GM12892 (cell line): ENCODE results near the gene PYGM.

Experiments used
- DNase-seq: peaks from one replicate; pipeline ENCODE4 v3.0.0; 2011; ENCODE audit not compliant: insufficient read length
- FAIRE-seq: peaks from 2 replicates; lab custom pipeline; 2011; peaks lifted over from hg19 to GRCh38; lab: Jason Lieb, UNC
- POLR2A ChIP-seq: IDR thresholded peaks from 2 replicates; pipeline ENCODE4 v1.6.1; 2011; ENCODE audit warnings: low read depth, low read length, control low read depth
- POLR2AphosphoS5 ChIP-seq: IDR thresholded peaks from 2 replicates; pipeline ENCODE4 v1.6.1; 2011; ENCODE audit warnings: low read depth, low read length, control low read depth
- TAF1 ChIP-seq: IDR thresholded peaks from 2 replicates; pipeline ENCODE4 v1.6.1; 2011; ENCODE audit warnings: low read depth, mild to moderate bottlenecking, control low read depth, low read length, borderline replicate concordance

PYGM gene

DNA sequence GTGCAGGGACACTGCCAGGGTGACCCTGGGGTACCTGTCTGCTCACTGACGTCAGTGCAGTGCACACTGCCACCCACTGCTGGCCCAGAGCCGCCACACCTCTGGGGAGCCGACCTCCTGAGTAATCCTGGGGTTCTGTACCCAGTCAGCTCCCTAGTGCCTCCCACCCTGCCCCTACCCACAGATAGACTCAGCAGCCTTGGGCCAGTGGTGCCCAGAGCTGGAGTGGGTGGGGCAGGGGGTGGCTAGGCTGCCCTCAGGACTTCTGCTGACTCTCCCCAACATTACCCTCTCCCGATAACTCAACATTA, 42.6 kb downstream of the PYGM start:
- FAIRE-seq (no peak), DNase-seq (no peak)
- no peak for TF ChIP-seq POLR2A
- TF ChIP-seq POLR2AphosphoS5 = no peak
- TF ChIP-seq TAF1 = no peak

DNA sequence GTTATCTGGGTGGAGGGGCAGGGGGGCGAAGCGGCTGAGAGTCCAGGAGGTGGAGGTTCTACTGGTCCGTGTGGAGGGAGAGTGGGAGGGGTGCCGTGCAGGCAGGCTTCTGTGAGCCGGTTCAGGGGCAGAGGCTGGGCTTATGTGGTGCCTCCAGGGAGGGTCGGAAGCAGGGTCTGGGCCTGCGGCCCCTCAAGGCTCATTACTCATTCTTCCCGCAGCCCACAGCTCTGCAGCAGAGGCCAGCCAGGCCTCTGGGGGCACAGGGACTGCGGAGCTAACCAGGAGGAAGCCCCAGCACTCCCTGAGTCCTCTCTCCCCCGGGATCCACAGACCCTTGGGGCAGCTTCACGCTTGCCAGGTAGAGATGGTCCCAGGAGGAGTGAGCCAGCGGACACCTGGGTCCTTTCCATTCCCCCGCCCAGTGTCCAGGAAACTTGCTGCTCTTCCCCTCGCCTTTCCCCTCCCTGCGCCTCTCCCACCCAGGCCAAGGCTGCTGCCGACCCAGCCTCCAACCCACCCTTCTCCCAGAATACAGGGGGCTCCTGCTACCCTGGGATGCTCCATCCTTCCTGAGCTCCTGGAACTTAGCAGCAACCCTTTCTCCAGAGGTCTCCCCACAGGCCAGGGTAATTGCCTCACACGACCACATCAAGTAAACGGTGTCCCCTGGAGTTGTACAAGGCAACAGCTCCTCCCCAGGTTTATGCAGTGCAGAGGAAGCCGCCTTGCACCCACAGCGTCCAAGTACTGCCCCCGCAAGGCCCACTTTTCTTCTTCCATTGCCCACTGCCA, 43.1 kb downstream of the PYGM start:
- FAIRE-seq = no peak
- DNase-seq = no peak
- TF ChIP-seq POLR2AphosphoS5 (no peak), POLR2A (no peak)

DNA sequence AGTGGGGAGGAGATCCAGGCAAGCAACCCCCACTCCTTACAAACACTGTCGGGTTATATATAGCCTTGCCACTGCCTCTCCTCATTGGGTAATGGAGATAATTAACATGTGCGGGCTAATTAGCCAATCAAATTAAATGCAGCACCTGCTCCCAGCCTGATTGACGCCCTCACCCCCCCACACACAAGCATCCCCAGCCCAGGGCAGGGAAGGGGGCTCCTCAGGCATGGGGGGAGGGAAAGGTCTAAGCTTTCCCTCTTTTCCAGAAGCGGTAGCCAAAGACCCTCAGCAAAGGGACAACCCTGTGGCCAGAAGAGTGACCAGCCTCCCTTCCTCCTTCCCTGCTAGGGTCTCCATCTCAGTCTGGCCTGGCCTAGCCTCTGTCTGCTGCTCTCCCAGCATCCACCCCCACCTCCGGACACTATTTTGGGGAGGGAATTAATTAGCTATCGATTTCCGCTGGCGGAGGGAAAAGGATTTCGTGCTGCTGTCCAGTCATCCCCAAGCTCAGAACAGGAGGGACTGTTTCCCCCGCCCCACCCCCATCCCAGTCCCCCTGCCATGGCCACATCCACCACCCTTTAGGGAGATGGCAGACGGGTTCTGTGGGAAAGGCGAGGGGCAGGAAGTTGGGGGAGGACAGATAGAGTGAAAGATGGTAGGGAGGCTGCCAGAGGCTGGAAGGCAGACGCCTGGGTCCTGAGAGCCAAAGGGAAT, 43.9 kb downstream of the PYGM start:
- DNase-seq (no peak), FAIRE-seq (no peak)

DNA sequence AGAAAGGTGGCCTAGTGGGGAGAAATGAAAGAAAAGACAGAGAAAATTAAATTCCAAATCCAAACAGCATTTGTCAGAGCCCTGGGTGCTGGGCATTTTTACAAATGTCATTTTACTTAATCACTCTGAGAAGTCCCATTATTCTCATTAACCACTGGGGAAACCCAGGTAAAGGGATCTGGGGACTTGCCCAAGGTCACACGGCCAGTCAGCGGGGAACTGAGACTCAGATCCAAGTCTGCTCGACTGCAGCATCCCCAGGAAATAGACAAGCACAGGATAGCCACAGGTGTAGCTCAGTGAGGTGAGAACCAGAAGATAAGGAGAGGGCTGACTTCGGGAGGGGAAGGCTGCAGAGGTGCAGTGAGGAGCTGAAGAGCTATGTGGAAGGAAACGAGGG, 44.7 kb downstream of the PYGM start:
- TF ChIP-seq TAF1 (no peak), POLR2A (no peak), POLR2AphosphoS5 (no peak)
- FAIRE-seq (no peak), DNase-seq (no peak)

More for the DNA sequence above, 43.9 kb downstream of the PYGM start:
- no peak for TF ChIP-seq TAF1
- TF ChIP-seq POLR2AphosphoS5 = no peak
- no peak for TF ChIP-seq POLR2A

DNA sequence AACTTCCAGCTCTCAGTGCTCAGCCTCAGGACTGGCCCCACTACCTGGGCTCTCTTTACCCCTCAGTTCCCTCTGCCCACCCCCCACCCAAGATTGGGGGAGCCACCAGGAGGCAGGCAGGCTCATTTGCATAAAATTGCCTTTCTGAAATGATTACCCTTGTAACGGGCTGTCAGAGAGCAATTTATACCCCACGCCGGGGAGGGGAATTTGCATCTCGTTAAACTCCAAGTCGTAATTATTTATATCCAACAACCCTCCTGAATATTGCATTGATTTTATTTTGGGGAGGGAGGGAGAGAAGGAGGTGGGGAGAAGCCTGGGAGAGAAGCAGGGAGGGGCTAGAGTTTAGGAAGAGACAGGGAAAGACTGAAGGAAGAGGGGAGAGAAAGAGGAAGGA, 45.1 kb downstream of the PYGM start:
- DNase-seq = no peak
- no peak for FAIRE-seq

DNA sequence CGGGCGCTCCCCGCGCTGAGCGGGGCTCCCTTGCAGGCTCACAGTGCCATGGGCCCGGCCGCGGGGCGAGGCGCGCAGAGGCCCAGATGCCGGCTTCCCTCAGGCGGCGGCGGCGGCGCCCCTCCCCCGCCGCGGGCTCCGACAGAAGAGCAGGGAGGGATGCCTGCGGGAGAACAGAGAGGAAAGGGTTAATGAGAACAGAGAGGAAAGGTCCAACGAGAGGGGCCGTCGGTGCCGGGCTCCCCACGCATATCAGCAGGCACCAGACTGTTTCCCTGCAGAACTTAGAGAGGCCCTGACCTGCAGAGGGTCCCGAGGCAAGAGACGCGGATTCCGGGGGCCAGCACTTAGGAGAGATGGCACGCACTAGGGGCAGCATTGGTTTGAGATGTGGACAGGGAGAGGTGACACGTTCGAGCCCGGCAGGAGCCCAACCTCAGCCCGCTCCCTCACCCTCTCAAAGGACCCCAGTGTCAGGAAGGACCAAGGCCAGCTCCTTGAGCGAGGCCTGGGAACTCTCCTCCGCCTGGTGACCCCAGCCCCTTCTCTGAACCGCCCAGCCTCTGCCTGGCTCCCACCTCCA, 45.9 kb downstream of the PYGM start:
- TF ChIP-seq POLR2A (no peak), POLR2AphosphoS5 (no peak), TAF1 (no peak)
- FAIRE-seq (no peak), DNase-seq (no peak)

More for the DNA sequence above, 45.1 kb downstream of the PYGM start:
- TF ChIP-seq POLR2AphosphoS5 = no peak
- no peak for TF ChIP-seq POLR2A
- no peak for TF ChIP-seq TAF1

DNA sequence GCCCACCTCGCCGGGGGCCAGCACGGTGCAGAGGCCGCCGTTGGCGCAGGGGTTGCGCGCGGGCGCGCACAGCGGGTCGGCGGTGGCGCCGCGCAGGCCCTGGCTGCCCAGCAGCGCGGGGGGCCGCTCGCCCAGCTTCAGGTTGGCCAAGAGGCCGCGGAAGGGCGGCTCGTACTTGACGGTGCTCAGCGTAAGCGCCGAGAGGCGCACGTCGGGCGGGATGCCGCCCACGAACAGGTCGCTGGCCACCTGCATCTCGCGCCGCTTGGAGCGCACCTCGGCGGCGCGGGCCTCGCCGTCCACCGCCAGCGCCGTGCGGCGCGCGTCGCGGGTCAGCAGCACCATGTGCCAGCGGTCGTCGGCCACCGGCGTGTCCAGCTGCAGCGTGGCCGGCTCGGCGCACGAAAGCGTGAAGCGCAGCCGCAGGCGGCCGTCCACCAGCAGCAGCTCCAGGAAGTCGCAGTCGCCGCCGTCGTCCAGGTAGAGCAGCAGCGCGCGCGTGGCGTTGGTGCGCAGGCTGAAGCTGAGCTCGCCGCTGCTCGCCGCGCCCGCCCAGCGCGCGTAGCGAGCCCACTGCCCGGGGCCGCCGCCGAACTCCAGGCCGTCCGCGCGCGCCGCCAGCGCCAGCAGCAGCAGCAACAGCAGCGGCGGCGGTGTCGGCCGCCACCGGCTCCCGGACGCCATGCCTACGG, 46.6 kb downstream of the PYGM start:
- FAIRE-seq = no peak
- TF ChIP-seq POLR2A = no peak
- TF ChIP-seq POLR2AphosphoS5 = no peak
- TF ChIP-seq TAF1 = no peak
- DNase-seq = no peak

DNA sequence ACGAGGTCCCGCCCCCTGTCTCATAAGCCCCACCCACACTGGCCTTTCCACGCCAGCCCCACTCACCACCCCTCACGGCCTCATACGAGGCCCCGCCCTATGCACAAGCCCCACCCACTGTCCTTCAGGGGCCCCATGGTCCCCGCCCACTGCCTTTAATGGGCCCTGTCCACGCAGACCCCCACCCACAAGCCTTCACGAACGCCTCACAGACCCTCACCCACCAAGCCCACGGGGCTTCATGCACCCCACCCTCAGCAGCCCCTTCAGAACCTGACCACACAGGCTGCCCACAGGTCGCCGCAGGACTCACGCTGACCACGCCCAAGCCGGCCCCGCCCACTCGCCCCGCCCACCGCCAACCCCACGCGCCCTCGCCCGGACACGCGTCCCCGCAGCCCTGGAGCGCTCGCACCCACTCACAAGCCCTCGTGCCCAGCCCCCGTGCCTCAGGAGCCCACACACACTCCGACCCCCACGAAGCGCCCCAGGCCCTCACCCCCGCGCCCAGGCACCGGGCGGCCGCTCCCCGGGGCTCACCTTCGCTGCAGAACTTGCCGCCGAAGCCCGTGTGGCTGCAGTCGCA, 47.3 kb downstream of the PYGM start:
- no peak for DNase-seq
- FAIRE-seq = no peak
- no peak for TF ChIP-seq TAF1
- TF ChIP-seq POLR2A = no peak
- no peak for TF ChIP-seq POLR2AphosphoS5

DNA sequence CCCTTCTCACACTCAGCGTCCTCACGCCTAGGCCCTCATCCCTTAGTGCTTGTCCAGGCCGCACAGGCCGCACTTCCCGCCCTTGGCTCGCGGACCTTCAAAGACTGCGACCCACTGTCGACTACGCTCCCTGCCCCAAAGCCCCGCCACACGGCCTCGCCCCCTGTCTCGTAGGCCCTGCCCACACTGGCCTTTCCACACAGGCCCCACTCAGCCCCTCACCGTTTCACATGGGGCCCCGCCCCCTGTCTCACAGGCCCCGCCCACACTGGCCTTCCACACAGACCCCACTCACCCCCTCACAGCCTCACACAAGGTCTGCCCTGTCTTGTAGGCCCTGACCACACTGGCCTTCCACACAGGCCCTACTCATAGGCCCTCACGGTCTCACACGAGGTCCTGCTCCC, 47.8 kb downstream of the PYGM start:
- TF ChIP-seq TAF1 (no peak), POLR2A (no peak), POLR2AphosphoS5 (no peak)
- DNase-seq (no peak), FAIRE-seq (no peak)

DNA sequence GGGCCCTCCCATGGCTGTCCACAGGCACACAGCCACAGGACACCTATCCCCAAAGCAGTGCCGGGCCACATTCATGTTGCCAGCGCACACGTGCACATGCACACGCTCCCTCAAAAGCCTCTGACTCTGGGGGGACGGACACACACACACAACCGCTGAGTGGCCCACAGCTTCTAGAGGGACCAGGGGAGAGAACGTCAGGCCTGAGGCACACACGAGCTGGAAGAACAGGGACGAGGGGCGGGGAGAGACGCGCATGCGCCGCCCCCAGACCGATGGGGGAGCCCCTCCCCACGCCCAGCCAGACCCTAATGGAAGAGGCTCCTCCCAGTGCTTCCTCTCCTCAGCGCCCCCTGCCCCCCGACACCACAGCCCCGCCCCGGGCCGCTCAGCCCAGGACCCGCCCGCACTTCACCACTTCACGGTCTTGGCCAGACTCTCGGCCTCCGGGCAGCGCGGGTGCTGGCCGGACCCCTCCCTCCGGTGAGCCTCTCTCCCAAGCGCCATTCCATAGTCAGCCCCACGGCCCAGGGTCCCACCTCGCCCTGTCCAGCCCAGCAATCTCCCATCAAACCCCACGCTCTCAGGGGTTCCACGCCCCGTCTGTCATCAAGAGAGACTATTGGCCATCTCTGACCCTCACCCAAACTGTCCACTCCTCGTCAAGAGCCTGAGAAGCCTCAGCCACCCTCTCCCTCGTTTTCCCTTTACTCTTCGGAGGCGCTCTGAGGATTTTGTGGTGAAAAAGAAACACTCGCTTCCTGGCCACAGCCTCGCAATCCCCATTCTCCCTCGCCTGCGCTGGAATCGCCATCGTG, 48.4 kb downstream of the PYGM start:
- DNase-seq (no peak), FAIRE-seq (no peak)
- no peak for TF ChIP-seq POLR2AphosphoS5
- no peak for TF ChIP-seq TAF1
- TF ChIP-seq POLR2A = no peak
